GM18519 (cell line): Measurements from ENCODE around the gene PAPPA2.
"Not testable (repeated sequence)": the region's sequence is repeated elsewhere in the genome, so short reads cannot be mapped to it uniquely, and the experiment has no call there.

Source experiments
- ATAC-seq: cut with Tn5 transposase; IDR thresholded peaks from one replicate; pipeline ENCODE4 v1.9.1; 2021; ENCODE audit warnings: mild to moderate bottlenecking, moderate library complexity; ENCODE audit not compliant: unreplicated experiment, low FRiP score

PAPPA2 gene

GRCh38 chr1:176462674-176463378 lies at the start of gene PAPPA2:
TSS of gene PAPPA2 (plus strand) at chr1:176463175. CDS start at chr1:176556323, 93,148 bp downstream.
- ATAC-seq, result no peak

DNA sequence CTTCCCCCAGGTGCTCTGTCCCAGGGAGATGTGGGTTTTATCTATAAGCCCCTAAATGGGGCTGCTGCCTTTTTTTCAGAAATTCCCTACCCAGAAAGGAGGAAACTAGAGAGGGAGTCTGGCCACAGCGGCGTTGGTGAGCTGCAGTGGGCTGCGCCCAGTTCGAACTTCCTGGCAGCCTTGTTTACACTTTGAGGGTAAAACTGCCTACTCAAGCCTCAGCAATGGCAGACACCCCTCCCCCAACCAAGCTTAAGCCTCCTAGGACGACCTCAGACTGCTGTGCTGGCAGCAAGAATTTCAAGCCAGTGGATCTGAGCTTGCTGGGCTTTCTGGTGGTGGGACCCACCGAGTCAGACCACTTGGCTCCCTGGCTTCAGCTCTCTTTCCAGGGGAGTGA lies 46.2 kb upstream of the PAPPA2 start:
- no peak for ATAC-seq

GRCh38 chr1:176419608-176420007 lies 43.4 kb upstream of the PAPPA2 start:
- ATAC-seq, result not testable (repeated sequence)

- ATAC-seq, result no peak
Observed at GRCh38 chr1:176434234-176434633, 28.7 kb upstream of the PAPPA2 start.

DNA sequence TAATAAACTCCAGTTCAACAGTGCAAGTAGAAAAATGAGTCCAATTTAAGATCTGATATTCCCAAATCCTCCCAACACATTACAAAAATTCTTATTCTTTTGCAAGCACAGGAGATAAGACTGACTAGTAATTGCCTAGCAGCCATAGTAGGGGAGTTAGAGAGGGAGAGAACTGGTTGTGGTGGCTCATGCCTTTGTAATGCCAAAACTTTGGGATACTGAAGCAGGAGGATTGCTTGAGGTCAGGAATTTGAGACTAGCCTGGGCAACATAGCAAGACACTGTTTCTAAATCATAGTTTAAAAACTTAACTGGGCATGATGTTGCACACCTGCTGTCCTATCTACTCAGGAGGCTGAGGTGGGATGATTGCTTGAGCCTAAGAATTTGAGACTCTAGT lies 26.7 kb upstream of the PAPPA2 start:
- ATAC-seq, result no peak

- ATAC-seq, result no peak
Observed at GRCh38 chr1:176440176-176440575, 22.8 kb upstream of the PAPPA2 start.

- ATAC-seq, result no peak
Observed at GRCh38 chr1:176444286-176444685, 18.7 kb upstream of the PAPPA2 start.

GRCh38 chr1:176445402-176445801 lies 17.6 kb upstream of the PAPPA2 start:
- no peak for ATAC-seq

DNA sequence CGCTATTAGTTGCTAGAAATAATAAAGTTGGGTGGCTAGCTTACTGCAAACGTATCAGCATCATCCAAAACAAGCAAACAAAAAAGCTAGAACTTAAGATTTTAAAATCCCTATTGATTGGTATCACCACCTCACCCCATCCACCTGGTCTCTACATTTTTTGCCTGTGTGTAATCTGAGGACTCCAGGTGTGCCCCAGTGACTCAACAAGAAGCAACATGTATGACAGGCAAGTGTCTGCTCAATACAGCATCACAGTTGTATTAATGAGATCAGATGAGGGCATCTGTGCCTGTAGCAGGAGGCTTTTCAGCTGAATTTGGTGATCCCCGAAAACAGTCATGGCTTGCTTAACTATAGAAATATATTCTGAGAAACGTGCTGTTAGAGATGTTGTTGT lies 14.6 kb upstream of the PAPPA2 start:
- ATAC-seq, result no peak

- ATAC-seq, result no peak
Observed at GRCh38 chr1:176450526-176450925, 12.4 kb upstream of the PAPPA2 start.

DNA sequence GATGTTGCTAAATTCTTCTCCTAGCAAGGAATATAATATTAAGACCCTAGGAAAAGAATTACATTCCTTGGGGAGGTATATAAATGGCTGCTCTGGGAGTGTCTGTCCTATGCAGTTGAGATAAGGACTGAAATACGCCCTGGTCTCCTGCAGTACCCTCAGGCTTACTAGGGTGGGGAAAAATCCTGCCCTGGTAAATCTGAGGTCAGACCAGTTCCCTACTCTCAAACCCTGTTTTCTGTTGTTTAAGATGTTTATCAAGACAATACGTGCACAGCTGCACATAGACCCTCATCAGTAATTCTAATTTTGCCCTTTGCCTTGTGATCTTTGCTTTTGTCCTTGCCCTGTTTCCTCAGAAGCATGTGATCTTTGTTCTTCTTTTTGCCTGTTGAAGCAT lies 11.2 kb upstream of the PAPPA2 start:
- ATAC-seq, result not testable (repeated sequence)

- no peak for ATAC-seq
Observed at GRCh38 chr1:176456795-176457194, 6.2 kb upstream of the PAPPA2 start.

DNA sequence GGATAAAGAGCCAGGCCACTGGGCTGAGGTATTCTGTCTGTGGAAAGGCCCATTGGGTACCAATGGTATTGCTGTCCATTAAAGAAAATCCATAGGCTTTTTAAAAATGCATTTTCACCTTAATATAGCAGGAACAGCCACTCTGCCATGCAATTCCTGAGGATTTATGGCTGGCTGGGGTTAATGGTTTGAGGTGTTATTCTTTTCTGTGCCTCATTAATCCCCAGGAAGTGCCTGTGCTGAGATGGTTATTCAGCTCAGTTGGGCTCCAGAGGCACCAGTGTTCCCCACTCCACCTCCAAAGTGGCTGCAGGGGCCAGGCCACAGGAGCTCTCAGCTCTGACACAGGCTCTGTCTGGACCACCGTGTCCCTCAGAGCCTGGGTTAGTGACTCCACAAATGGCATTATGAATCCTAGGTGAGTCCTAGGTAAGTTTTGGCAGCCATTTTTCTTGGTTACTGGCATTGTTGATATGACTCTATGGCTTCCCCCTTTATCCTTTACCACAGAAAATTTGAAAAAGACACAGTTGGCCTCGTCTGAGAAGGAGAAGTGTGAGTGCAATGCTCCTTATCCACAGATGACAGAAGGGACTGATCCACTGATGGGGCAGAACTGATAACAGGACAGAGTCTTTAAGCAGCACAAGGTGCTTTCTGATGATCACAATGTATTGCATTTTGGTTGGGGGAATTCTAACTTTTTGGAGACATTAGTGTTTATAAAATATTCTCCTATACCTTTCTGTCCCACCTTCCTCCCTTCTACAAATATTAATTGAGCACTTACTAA lies 2.2 kb upstream of the PAPPA2 start:
- no peak for ATAC-seq

DNA sequence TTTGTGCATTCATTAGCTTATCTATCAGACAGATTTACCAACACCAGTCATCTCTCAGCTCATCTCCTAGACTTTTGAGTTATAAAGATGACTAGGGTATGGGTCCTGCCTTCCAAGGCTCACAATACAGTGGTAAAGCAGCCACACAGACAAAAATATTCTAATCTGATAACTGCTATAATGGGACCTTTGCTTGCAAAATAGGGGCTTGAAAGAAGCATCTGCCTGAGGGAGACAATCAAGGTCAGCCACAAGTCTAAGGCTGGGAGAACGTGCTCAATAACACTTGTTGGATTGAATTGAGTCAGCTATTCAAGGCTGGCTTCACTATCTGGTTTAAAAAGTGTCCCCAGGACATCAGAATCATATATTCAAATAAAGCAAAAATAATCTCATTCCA lies 1.4 kb upstream of the PAPPA2 start:
- no peak for ATAC-seq

- ATAC-seq, result no peak
Observed at GRCh38 chr1:176466514-176466913, 3.5 kb downstream of the PAPPA2 start.

- no peak for ATAC-seq
Observed at GRCh38 chr1:176469450-176470010, 6.6 kb downstream of the PAPPA2 start.

DNA sequence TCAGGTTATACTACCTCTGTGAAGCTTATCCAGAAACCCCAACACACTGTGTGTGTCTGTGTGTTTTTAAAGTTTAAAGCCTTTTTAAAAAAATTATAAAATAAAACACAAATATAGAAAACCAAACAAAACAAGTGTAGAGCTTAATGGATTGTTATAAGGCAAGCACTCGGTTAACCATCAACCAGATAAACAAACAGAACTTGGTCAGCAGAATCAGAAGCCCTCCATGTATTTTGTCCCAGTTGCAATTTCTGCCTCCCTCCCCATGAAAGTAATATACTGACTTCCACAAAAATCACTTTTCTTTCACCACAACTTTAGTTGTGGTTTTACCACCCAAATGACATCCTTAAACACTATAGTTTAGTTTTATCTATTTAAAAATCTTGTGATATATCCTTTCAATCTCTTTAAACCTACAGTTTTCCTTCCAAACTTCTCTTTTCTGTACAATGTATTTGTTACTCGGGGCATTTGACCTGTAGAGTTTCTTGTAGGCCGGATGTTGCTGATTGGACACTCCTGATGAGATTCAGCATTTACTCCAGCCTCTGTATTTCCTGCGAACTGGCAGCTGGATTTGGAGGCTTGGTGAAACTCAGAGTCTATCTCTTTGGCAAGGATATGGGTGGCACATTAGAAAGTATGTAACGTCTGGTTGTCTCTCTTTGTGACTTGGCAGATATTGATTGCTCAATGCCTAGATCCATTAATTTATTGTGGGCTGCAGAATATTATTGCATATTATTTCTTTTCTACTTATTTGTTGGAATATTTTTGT lies 8.6 kb downstream of the PAPPA2 start:
- no peak for ATAC-seq

DNA sequence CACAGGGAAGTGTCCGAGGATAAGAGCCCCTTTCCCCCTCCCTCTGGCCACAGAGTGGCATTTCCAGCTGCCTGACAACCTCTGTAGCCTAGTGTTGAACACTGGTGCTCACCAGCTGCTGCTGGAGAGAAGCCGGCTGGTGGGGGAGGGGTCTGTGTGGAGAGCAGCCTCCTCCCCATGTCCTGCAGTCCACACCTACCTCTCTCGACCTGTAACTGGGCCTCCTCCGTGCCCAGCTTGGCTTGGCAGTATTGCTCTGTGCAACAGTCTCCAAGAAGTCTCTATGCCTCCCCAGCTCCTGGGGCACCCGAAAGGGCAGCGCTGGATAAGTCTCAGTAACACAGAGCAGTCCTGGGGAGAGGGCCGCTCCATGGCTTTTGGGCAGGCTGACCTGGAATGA lies 17.0 kb downstream of the PAPPA2 start:
- no peak for ATAC-seq

- no peak for ATAC-seq
Observed at GRCh38 chr1:176480750-176481149, 17.8 kb downstream of the PAPPA2 start.

DNA sequence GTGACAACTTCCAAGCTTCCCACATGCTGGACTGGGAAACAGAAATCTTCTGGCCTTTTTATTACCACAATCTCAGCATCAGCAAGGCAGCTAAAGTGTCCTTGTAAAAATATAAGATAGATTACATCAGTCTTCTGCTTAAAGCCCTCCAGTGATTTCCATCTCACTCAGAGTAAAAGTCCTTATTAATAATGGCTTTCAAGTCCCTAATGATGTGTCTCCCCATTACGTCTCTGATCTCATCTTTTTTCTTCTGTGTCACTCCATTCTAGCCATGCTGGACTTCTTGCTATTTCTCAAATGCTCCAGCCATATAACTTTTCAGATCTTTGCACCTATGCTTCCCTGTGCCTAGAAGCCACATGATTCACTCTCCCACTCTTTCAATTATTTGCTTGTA lies 22.1 kb downstream of the PAPPA2 start:
- no peak for ATAC-seq

DNA sequence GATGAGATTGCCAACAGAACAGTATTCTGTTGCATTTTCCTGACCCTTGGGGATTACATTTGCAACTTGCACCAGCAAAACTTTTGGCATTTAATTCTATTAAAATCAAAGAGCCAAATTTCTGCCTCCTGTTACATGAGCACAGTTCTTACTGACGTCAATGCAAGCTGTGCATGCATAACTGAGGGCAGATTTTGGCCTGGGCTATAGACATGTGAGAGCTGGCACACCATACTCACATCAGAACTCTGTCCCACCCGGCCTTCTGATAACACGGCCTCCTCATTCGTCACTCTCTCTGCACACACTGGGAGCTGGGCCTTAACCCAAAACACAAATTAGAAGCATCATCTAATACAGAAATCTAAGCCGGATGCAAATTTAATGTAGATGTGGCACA lies 31.5 kb downstream of the PAPPA2 start:
- ATAC-seq, result no peak
